Measurements from ENCODE around the gene TCF3. TPM values are rescaled to one million over a fixed set of nuclear protein-coding genes. Genes with fewer than 3 reads are reported as not detected.

TCF3 gene
- total RNA-seq, 1 donor from 2014 or later: 123 TPM

DNA sequence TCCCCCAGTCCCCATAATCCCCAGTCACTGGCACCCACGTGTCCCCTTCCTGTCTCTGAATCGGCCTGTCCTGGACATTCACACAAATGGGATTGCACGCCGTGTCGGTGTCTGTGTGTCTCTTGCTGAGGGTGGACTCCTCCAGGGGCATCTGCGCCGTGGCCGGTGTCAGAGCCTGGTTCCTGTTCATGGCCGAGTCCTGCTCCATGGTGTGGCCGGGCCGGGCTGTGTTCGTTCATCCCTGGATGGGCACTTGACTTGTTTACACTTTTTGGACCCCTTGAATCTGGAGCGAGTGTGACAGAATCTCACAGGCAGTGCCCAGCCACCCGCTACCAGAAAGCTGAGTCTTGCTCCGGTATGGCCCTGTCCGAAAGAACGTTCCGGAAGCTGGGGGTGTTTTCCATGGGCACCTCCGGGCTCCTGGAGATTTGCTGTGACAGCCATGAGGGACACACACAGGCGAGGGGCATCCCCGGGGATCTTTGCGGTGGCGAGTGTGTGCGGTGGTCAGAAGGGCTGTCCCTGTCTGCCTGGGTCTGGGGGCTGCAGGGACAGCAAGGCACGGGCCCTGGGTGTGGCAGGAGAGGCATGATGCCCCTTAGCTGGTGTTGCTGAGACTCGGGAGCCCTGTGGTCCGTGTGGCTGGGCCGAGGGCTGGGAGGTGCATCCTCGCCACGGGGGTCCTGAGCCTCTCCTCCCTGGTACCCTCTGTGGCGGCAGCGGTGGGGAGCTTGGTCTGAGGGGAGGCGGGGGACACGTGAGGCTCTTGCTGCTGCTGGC lies 77.9 kb downstream of the TCF3 start:
- no peak for DNase-seq (ENCODE audit: low read depth)
- Histone ChIP-seq H3K4me3 (ENCODE audit: low read depth, low read length) (no peak overlapping the region), H3K36me3 (ENCODE audit: control insufficient read depth, insufficient read depth, low read length) (no peaks in the 10 kb centered on the region), H3K27me3 (ENCODE audit: control insufficient read depth, insufficient read depth, low read length) (no peaks in the 10 kb centered on the region)
- TF ChIP-seq, protein P1, sequence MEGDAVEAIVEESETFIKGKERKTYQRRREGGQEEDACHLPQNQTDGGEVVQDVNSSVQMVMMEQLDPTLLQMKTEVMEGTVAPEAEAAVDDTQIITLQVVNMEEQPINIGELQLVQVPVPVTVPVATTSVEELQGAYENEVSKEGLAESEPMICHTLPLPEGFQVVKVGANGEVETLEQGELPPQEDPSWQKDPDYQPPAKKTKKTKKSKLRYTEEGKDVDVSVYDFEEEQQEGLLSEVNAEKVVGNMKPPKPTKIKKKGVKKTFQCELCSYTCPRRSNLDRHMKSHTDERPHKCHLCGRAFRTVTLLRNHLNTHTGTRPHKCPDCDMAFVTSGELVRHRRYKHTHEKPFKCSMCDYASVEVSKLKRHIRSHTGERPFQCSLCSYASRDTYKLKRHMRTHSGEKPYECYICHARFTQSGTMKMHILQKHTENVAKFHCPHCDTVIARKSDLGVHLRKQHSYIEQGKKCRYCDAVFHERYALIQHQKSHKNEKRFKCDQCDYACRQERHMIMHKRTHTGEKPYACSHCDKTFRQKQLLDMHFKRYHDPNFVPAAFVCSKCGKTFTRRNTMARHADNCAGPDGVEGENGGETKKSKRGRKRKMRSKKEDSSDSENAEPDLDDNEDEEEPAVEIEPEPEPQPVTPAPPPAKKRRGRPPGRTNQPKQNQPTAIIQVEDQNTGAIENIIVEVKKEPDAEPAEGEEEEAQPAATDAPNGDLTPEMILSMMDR (IDR thresholded peaks at IDR 0.05; ENCODE audit: insufficient read depth, low read length, poor library complexity, severe bottlenecking): no peak

DNA sequence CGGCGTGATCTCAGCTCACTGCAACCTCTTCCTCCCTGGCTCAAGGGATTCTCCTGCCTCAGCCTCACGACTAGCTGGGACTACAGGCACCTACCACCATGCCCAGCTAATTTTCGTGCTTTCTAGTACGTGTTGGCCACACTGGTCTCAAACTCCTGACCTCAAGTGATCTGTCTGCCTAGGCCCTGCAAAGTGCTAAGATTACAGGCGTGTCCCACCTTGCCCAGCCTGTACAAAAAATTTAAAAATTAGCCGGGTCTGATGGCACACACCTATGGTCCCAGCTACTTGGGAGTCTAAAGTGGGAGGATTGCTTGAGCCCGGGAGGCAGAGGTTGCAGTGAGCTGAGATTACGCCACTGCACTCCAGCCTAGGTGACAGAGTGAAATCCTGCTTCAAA lies 79.6 kb downstream of the TCF3 start:
- TF ChIP-seq, protein P1 (IDR thresholded peaks at IDR 0.05; ENCODE audit: insufficient read depth, low read length, poor library complexity, severe bottlenecking): no peak
- Histone ChIP-seq H3K27me3 (ENCODE audit: control insufficient read depth, insufficient read depth, low read length) (peaks cover 3% of the 10 kb centered on the region), H3K36me3 (ENCODE audit: control insufficient read depth, insufficient read depth, low read length) (no peaks in the 10 kb centered on the region), H3K4me3 (ENCODE audit: low read depth, low read length) (no peak overlapping the region)
- DNase-seq (ENCODE audit: low read depth): no peak

DNA sequence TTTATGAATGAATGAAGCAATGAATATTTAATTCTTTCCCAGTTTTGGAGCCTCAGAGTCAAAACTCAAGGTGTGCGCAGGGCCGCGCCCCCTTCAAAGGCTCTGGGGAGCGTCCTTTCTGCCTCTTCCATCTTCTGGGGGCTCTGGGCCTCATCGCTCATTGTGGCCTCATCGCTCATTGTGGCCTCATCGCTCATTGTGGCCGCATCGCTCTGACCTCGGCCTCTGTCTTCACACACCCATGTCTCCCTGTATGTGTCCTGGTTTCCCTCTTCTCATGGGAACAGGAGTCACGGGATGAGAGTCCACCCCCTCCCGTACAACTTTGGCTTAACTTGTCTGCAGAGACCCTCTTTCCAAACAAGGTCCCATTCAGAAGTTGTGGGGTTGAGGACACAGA lies 81.1 kb downstream of the TCF3 start:
- Histone ChIP-seq H3K27me3 (ENCODE audit: control insufficient read depth, insufficient read depth, low read length) (peaks cover 3% of the 10 kb centered on the region), H3K36me3 (ENCODE audit: control insufficient read depth, insufficient read depth, low read length) (no peaks in the 10 kb centered on the region), H3K4me3 (ENCODE audit: low read depth, low read length) (no peak overlapping the region)
- TF ChIP-seq, protein P1 (IDR thresholded peaks at IDR 0.05; ENCODE audit: insufficient read depth, low read length, poor library complexity, severe bottlenecking): no peak
- no peak for DNase-seq (ENCODE audit: low read depth)

DNA sequence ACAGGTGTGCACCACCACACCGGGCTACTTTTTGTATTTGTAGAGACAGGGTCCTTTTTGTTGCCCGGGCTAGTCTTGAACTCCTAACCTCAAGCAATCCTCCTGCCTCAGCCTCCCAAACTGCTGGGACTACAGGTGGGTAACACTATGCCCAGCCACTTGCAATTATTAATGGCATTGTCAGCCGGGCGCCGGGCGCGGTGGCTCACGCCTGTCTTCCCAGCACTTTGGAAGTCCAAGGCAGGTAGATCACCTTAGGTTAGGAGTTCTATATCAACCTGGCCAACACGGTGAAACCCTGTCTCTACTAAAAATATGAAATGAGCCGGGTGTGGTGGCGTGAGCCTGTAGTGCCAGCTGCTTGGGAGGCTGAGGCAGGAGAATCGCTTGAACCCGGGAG lies 81.6 kb downstream of the TCF3 start:
- H3K27me3 ChIP-seq (ENCODE audit: control insufficient read depth, insufficient read depth, low read length): peaks cover 3% of the 10 kb centered on the region
- H3K4me3 ChIP-seq (ENCODE audit: low read depth, low read length): no peak overlapping the region
- TF ChIP-seq, protein P1 (IDR thresholded peaks at IDR 0.05; ENCODE audit: insufficient read depth, low read length, poor library complexity, severe bottlenecking): no peak
- DNase-seq (ENCODE audit: low read depth): no peak
- no peaks in the 10 kb centered on the region for H3K36me3 ChIP-seq (ENCODE audit: control insufficient read depth, insufficient read depth, low read length)

DNA sequence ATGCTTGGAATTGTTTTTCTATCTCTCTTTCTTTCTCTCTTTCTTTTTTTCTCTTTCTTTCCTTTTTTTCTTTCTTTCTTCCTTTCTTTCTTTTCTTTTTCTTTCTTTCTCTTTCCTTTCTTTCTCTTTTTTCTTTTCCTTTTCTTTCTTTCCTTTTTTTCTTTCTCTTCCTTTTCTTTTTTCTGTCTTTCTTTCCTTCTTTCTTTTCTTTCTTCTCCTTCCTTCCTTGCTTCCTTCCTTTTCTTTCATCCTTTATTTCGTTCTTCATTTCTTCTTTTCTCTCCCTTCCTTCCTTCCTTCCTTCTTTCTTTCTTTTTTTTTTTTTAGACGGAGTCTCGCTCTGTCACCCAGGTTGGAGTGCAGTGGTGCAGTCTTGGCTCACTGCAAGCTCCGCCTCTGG lies 82.4 kb downstream of the TCF3 start:
- Histone ChIP-seq H3K4me3 (ENCODE audit: low read depth, low read length) (no peak overlapping the region), H3K27me3 (ENCODE audit: control insufficient read depth, insufficient read depth, low read length) (peaks cover 3% of the 10 kb centered on the region), H3K36me3 (ENCODE audit: control insufficient read depth, insufficient read depth, low read length) (no peaks in the 10 kb centered on the region)
- DNase-seq (ENCODE audit: low read depth): no peak
- TF ChIP-seq, protein P1 (IDR thresholded peaks at IDR 0.05; ENCODE audit: insufficient read depth, low read length, poor library complexity, severe bottlenecking): no peak
